HFF-Myc (cell line): ENCODE data around the gene PSMA5.
"Not testable (repeated sequence)": the region's sequence is repeated elsewhere in the genome, so short reads cannot be mapped to it uniquely, and the experiment has no call there.

Experiments
- DNase-seq: peaks from one replicate; pipeline ENCODE4 v3.0.0-alpha.2; 2011; ENCODE audit warnings: low read depth; ENCODE audit errors: extremely low read depth
- H3K4me3 ChIP-seq: replicated peaks from 2 replicates; pipeline ENCODE4 v1.5.1; 2011; ENCODE audit warnings: low read depth, mild to moderate bottlenecking, control low read depth, low read length
- CTCF ChIP-seq: IDR thresholded peaks from 2 replicates; pipeline ENCODE4 v1.5.1; 2012; ENCODE audit warnings: mild to moderate bottlenecking, low read depth, low read length, control low read depth; ENCODE audit errors: missing control alignments

The PSMA5 gene

DNA sequence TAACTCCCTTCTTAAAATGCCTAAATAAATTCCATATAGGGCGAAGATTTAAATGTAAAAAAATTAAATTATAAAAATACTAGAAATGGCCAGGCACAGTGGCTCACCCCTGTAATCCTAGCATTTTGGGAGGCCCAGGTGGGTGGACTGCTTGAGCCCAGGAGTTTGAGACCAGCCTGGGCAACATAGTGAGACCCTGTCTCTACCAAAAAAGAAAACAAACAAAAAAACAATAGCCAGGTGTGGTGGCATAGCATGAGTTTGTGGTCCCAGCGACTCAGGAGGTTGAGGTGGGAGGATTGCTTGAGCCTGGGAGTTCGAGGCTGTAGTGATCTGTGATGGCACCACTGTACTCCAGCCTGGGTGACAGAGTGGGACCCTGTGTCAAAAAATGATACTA lies 46.3 kb downstream of the PSMA5 start:
- DNase-seq = no peak
- no peak for TF ChIP-seq CTCF
- no peak overlapping the region for H3K4me3 ChIP-seq

- no peak overlapping the region for H3K4me3 ChIP-seq
- no peak for DNase-seq
- TF ChIP-seq CTCF = no peak
Observed at GRCh38 chr1:109379422-109379821, 46.8 kb downstream of the PSMA5 start.

DNA sequence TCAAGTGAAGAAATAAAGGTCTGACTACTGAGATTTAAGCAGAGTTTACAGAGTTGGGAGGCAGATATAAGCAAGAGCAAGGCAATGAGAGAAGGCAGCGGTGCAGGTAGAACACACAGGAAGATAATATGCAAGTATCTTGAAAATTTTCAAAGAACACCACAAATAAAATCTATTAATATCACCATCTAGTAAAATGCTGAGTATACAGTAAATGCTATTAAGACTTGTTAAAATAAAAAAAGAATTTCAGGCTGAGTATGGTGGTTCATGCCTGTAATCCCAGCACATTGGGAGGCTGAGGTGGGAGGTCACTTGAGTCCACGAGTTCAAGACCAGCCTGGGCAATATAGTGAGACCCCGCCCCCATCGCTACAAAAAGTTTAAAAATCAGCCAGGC lies 48.5 kb downstream of the PSMA5 start:
- TF ChIP-seq CTCF = no peak

GRCh38 chr1:109373696-109374095 lies 52.6 kb downstream of the PSMA5 start:
- not testable (repeated sequence) for DNase-seq, H3K4me3 ChIP-seq

More for the DNA sequence above, 48.5 kb downstream of the PSMA5 start:
- H3K4me3 ChIP-seq = no peak overlapping the region
- DNase-seq = no peak

- no peak for DNase-seq
- no peak overlapping the region for H3K4me3 ChIP-seq
- no peak for TF ChIP-seq CTCF
Observed at GRCh38 chr1:109373126-109373525, 53.1 kb downstream of the PSMA5 start.

DNA sequence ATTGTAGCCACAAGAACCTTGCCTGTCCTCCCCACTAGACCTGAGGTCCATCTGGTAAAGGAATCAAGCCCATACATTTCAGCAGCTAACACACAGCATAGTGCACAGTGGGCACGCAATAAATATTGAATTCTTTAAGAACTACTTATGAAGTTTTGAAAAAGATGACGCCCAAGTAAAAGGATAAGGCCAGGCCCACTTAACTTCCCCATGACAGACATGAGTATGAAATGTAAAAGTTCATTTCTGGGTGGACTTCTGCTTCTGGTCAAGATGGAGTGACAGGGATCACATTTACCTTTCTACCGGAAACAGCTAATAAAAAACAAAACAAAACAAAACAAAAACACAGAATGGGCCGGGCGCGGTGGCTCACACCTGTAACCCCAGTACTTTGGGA lies 54.0 kb downstream of the PSMA5 start:
- DNase-seq = no peak
- no peak for TF ChIP-seq CTCF

DNA sequence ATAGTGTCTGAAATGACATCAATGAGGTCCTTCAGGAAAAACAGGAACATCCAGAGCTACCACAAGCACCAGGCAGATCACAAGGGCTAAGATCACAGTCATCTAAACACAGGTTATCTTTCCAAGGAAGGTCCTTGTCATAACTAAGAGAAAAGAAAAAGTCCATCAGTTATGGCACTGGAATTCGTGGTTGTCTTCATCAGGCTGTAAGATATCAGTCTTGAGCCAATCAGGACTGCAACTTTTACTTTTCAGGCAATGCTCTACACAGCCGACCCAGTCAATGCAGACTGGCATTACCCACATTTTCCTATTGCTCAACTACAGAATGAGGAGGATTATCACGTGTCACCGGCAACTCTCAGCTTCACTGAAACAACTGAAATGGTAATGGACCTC lies 54.9 kb downstream of the PSMA5 start:
- no peak for TF ChIP-seq CTCF
- no peak for DNase-seq
- peak overlapping the region; percentile 6; the same call in 1 of the 2 replicates for H3K4me3 ChIP-seq

More for the DNA sequence above, 54.0 kb downstream of the PSMA5 start:
- no peak overlapping the region for H3K4me3 ChIP-seq
